GM12878 (cell line): ENCODE data around the gene ABCA2. TPM values are rescaled to one million over a fixed set of nuclear protein-coding genes. Genes with fewer than 3 reads are reported as not detected.

Experiments
- CREM ChIP-seq: IDR thresholded peaks from 2 replicates; pipeline ENCODE4 v1.6.1; 2014; ENCODE audit warnings: antibody characterized with exemption, low read depth
- GABPA ChIP-seq: IDR thresholded peaks from 2 replicates; pipeline ENCODE4 v1.6.1; 2014; ENCODE audit warnings: antibody characterized with exemption, low read depth, mild to moderate bottlenecking, inconsistent platforms
- GATAD2B ChIP-seq: fragments of 450-650 bp; conservative IDR thresholded peaks from 2 replicates; pipeline ENCODE4 v1.6.1; 2017; ENCODE audit warnings: low read depth, mild to moderate bottlenecking, moderate library complexity
- IRF4 ChIP-seq: IDR thresholded peaks from 2 replicates; pipeline ENCODE4 v1.6.1; 2011; ENCODE audit warnings: low read depth, low read length
- MEF2A ChIP-seq: IDR thresholded peaks from 2 replicates; pipeline ENCODE4 v1.6.1; 2011; ENCODE audit warnings: low read depth, mild to moderate bottlenecking, low read length, moderate library complexity; ENCODE audit not compliant: insufficient read depth
- MEF2B ChIP-seq: fragments of 450-650 bp; IDR thresholded peaks from 2 replicates; pipeline ENCODE4 v1.6.1; 2018; ENCODE audit warnings: mild to moderate bottlenecking, moderate library complexity; ENCODE audit not compliant: partially characterized antibody, poor library complexity, severe bottlenecking
- NFYB ChIP-seq: IDR thresholded peaks from 2 replicates; pipeline ENCODE4 v1.6.1; 2011; ENCODE audit warnings: low read depth, mild to moderate bottlenecking, low read length, improper control_type of control experiment, moderate library complexity; ENCODE audit not compliant: insufficient read depth
- NR2C2 ChIP-seq: IDR thresholded peaks from 2 replicates; pipeline ENCODE4 v1.6.1; 2011; ENCODE audit warnings: borderline replicate concordance, low read depth; ENCODE audit not compliant: control insufficient read depth, insufficient read length
- NR2F1 ChIP-seq: fragments of 450-650 bp; conservative IDR thresholded peaks from 2 replicates; pipeline ENCODE4 v1.6.1; 2017; ENCODE audit warnings: mild to moderate bottlenecking
- POLR2AphosphoS2 ChIP-seq: IDR thresholded peaks from 2 replicates; pipeline ENCODE4 v1.6.1; 2011; ENCODE audit warnings: low read depth, mild to moderate bottlenecking, low read length, improper control_type of control experiment, moderate library complexity
- RAD51 ChIP-seq: fragments of 450-650 bp; IDR thresholded peaks from 2 replicates; pipeline ENCODE4 v1.6.1; 2016; ENCODE audit warnings: moderate library complexity, mild to moderate bottlenecking, inconsistent platforms
- SMAD5 ChIP-seq: IDR thresholded peaks from 2 replicates; pipeline ENCODE4 v1.6.1; 2016; ENCODE audit warnings: antibody characterized with exemption, low read depth
- STAT1 ChIP-seq: fragments of 450-650 bp; conservative IDR thresholded peaks from 2 replicates; pipeline ENCODE4 v1.6.1; 2014; ENCODE audit warnings: antibody characterized with exemption, mild to moderate bottlenecking
- STAT3 ChIP-seq: IDR thresholded peaks from 2 replicates; pipeline ENCODE4 v1.6.1; 2011; ENCODE audit warnings: low read depth, low read length, improper control_type of control experiment
- TCF7 ChIP-seq: IDR thresholded peaks from 2 replicates; pipeline ENCODE4 v1.6.1; 2014; ENCODE audit warnings: antibody characterized with exemption, borderline replicate concordance
- ZNF384 ChIP-seq: IDR thresholded peaks from 2 replicates; pipeline ENCODE4 v1.6.1; 2012; ENCODE audit warnings: low read depth, mild to moderate bottlenecking, low read length, improper control_type of control experiment, borderline replicate concordance
- polyA plus RNA-seq, 11 experiments: library from polyadenylated mRNA; depleted of rRNA in 4 of 11; unstranded in 6 of 11; stranded (reverse) in 5 of 11; fragments of >200 nt; fragmentation: Nextera tagmentation in 4 of 11; fragmentation: Illumina TruSeq in 1 of 11; extraction: Ambion mirVana in 4 of 11; extraction: Trizol in 1 of 11; gene quantifications; 1 replicate in 1 of 11; 2 replicates in 10 of 11; pipeline versions ENCODE4 v1.2.1 to v1.2.3, GENCODE V29; 2011 to 2016; ENCODE audit warnings: inconsistent platforms in 2 of 11, missing spikeins in 2 of 11, low read depth in 1 of 11
- total RNA-seq, 4 experiments: library from RNA; depleted of rRNA in 3 of 4; stranded (reverse); fragments of >200 nt in 3 of 4; fragmentation: Illumina TruSeq in 1 of 4; extraction: Trizol in 1 of 4; gene quantifications; 2 replicates each; pipeline versions ENCODE4 v1.2.1 to v1.2.3, GENCODE V29; 2013 to 2021
- TF ChIP-seq, protein P1 (sequence below): fragments of 450-650 bp; formaldehyde crosslinking; IDR thresholded peaks from 2 replicates; pipeline ENCODE4 v1.4.0; 2022; ENCODE audit warnings: mild to moderate bottlenecking, moderate library complexity
- TF ChIP-seq, protein P2 (sequence below): fragments of 450-650 bp; IDR thresholded peaks from 2 replicates; pipeline ENCODE4 v1.6.1; 2017; ENCODE audit warnings: antibody characterized with exemption, mild to moderate bottlenecking, moderate library complexity
- TF ChIP-seq, protein P3 (sequence below): IDR thresholded peaks from 2 replicates; pipeline ENCODE4 v1.6.1; 2012; ENCODE audit warnings: improper control_type of control experiment, low read depth, low read length; ENCODE audit not compliant: insufficient replicate concordance

The ABCA2 gene
- total and polyA plus RNA-seq, 10 of the 15 experiments (the other 5 are each of a cell fraction or from before 2014, with no cell fraction given), result 0.13 to 2.6 (median 0.71) TPM; not detected in 2

DNA sequence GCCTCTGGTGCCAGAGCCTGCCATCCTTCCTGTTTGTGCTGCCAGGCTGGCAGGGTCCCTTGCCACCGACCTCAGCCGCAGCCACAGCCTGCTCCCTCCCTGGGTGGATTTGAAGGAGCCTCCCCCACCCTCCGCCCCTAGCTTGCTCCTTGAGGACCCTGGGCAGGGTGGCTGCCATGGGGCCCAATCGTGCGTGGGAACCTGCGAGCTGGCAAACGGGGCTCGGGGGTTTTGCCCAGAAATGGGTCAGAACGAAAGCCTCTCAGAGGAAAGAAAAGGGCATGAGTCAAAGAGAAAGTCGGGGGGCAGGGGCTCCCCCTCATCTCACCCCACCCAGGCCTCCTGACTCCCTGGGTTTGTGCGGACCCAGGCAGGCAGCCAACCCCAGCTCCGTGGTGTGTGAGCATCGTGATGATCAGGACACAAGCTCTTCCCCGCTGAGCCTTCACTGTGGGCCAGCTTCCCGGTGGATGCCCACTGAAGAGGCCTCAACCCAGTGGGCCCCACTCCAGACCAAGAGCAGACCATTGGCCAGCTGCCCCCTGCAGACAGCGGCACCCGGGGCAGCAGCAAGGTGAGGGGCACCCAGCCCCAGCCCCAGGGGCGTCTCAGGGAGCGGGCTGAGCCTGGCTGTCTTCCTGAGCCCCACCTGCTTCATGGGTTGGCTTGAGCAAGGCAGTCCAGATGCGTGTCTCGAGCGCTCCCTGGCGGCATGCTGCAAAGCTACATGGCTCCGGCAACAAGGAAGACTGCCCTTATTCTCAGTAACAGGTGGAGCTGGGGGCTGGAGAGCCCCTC, 6.9 kb upstream of the ABCA2 start (continued):
- TF ChIP-seq, protein P1, sequence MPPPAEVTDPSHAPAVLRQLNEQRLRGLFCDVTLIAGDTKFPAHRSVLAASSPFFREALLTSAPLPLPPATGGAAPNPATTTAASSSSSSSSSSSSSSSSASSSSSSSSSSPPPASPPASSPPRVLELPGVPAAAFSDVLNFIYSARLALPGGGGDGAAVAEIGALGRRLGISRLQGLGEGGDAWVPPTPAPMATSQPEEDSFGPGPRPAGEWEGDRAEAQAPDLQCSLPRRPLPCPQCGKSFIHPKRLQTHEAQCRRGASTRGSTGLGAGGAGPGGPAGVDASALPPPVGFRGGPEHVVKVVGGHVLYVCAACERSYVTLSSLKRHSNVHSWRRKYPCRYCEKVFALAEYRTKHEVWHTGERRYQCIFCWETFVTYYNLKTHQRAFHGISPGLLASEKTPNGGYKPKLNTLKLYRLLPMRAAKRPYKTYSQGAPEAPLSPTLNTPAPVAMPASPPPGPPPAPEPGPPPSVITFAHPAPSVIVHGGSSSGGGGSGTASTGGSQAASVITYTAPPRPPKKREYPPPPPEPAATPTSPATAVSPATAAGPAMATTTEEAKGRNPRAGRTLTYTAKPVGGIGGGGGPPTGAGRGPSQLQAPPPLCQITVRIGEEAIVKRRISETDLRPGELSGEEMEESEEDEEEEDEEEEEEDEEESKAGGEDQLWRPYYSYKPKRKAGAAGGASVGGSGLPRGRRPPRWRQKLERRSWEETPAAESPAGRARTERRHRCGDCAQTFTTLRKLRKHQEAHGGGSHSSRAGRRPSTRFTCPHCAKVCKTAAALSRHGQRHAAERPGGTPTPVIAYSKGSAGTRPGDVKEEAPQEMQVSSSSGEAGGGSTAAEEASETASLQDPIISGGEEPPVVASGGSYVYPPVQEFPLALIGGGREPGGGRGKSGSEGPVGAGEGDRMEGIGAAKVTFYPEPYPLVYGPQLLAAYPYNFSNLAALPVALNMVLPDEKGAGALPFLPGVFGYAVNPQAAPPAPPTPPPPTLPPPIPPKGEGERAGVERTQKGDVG (CRISPR knock-in tag), result no peak
- TF ChIP-seq MEF2A, result no peak
- no peak for TF ChIP-seq POLR2AphosphoS2
- peak; percentile 87 for TF ChIP-seq IRF4
- no peak for TF ChIP-seq CREM
- no peak for TF ChIP-seq GABPA
- TF ChIP-seq STAT3, result no peak
- no peak for TF ChIP-seq ZNF384
- peak; percentile 91 for TF ChIP-seq GATAD2B
- peak; percentile 42 for TF ChIP-seq NR2F1
- TF ChIP-seq RAD51, result no peak
- TF ChIP-seq STAT1, result no peak
- TF ChIP-seq, protein P2, sequence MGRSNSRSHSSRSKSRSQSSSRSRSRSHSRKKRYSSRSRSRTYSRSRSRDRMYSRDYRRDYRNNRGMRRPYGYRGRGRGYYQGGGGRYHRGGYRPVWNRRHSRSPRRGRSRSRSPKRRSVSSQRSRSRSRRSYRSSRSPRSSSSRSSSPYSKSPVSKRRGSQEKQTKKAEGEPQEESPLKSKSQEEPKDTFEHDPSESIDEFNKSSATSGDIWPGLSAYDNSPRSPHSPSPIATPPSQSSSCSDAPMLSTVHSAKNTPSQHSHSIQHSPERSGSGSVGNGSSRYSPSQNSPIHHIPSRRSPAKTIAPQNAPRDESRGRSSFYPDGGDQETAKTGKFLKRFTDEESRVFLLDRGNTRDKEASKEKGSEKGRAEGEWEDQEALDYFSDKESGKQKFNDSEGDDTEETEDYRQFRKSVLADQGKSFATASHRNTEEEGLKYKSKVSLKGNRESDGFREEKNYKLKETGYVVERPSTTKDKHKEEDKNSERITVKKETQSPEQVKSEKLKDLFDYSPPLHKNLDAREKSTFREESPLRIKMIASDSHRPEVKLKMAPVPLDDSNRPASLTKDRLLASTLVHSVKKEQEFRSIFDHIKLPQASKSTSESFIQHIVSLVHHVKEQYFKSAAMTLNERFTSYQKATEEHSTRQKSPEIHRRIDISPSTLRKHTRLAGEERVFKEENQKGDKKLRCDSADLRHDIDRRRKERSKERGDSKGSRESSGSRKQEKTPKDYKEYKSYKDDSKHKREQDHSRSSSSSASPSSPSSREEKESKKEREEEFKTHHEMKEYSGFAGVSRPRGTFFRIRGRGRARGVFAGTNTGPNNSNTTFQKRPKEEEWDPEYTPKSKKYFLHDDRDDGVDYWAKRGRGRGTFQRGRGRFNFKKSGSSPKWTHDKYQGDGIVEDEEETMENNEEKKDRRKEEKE, result no peak
- peak; percentile 46 for TF ChIP-seq MEF2B
- no peak for TF ChIP-seq SMAD5
- no peak for TF ChIP-seq NR2C2
- TF ChIP-seq TCF7, result no peak
- no peak for TF ChIP-seq NFYB
- TF ChIP-seq, protein P3, sequence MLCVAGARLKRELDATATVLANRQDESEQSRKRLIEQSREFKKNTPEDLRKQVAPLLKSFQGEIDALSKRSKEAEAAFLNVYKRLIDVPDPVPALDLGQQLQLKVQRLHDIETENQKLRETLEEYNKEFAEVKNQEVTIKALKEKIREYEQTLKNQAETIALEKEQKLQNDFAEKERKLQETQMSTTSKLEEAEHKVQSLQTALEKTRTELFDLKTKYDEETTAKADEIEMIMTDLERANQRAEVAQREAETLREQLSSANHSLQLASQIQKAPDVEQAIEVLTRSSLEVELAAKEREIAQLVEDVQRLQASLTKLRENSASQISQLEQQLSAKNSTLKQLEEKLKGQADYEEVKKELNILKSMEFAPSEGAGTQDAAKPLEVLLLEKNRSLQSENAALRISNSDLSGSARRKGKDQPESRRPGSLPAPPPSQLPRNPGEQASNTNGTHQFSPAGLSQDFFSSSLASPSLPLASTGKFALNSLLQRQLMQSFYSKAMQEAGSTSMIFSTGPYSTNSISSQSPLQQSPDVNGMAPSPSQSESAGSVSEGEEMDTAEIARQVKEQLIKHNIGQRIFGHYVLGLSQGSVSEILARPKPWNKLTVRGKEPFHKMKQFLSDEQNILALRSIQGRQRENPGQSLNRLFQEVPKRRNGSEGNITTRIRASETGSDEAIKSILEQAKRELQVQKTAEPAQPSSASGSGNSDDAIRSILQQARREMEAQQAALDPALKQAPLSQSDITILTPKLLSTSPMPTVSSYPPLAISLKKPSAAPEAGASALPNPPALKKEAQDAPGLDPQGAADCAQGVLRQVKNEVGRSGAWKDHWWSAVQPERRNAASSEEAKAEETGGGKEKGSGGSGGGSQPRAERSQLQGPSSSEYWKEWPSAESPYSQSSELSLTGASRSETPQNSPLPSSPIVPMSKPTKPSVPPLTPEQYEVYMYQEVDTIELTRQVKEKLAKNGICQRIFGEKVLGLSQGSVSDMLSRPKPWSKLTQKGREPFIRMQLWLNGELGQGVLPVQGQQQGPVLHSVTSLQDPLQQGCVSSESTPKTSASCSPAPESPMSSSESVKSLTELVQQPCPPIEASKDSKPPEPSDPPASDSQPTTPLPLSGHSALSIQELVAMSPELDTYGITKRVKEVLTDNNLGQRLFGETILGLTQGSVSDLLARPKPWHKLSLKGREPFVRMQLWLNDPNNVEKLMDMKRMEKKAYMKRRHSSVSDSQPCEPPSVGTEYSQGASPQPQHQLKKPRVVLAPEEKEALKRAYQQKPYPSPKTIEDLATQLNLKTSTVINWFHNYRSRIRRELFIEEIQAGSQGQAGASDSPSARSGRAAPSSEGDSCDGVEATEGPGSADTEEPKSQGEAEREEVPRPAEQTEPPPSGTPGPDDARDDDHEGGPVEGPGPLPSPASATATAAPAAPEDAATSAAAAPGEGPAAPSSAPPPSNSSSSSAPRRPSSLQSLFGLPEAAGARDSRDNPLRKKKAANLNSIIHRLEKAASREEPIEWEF, result no peak
